PC-9 (cell line): Measurements from ENCODE around the gene SCN1B. TPM values are rescaled to one million over a fixed set of nuclear protein-coding genes. Genes with fewer than 3 reads are reported as not detected.

Source experiments
- BruUV-seq: library from RNA; stranded (reverse); fragments of 400-500 nt; replicated peaks from 2 replicates; lab custom pipeline; 2021; lab: Mats Ljungman, UMichigan
- CTCF ChIA-PET: fragments of 300-600 bp; sonication (Branson Sonifier 250); formaldehyde crosslinking; loops from one replicate; lab custom pipeline; 2022; ENCODE audit warnings: antibody characterized with exemption; lab: Charles Lee
- POLR2A ChIA-PET: fragments of 300-600 bp; sonication (Branson Sonifier 250); formaldehyde crosslinking; loops from one replicate; lab custom pipeline; 2022; ENCODE audit warnings: antibody characterized with exemption; ENCODE audit not compliant: unreplicated experiment; lab: Charles Lee
- DNase-seq, 2 experiments: peaks; one replicate each; pipeline versions ENCODE4 v3.0.0 to v3.0.0-alpha.2; 2015 to 2022; ENCODE audit warnings: mixed read lengths in 1 of 2
- H2AFZ ChIP-seq: fragments of 200-600 bp; sonication (generic); 2 replicates; pipeline ENCODE4 v1.8.1; 2017; ENCODE audit warnings: antibody characterized with exemption
- H3F3A ChIP-seq: fragments of 200-600 bp; sonication (generic); 2 replicates; pipeline ENCODE4 v1.8.1; 2017; ENCODE audit warnings: antibody characterized with exemption, mild to moderate bottlenecking, low read depth; ENCODE audit not compliant: insufficient read depth
- H3K27ac ChIP-seq: fragments of 200-600 bp; sonication (generic); 2 replicates; pipeline ENCODE4 v1.6.1; 2016; ENCODE audit warnings: mixed run types
- H3K27me3 ChIP-seq: fragments of 200-600 bp; sonication (generic); 2 replicates; pipeline ENCODE4 v1.6.1; 2016; ENCODE audit warnings: low read depth, mixed run types; ENCODE audit not compliant: insufficient read depth
- H3K36me3 ChIP-seq: fragments of 200-600 bp; sonication (generic); 2 replicates; pipeline ENCODE4 v1.6.1; 2016; ENCODE audit warnings: low read depth, mixed run types
- H3K4me1 ChIP-seq: fragments of 200-600 bp; sonication (generic); replicated peaks from 2 replicates; pipeline ENCODE4 v1.6.1; 2016; ENCODE audit warnings: mixed run types; ENCODE audit not compliant: insufficient read depth
- H3K4me2 ChIP-seq: fragments of 200-600 bp; sonication (generic); 2 replicates; pipeline ENCODE4 v1.6.1; 2017; ENCODE audit warnings: mixed run types
- H3K4me3 ChIP-seq: fragments of 200-600 bp; sonication (generic); 2 replicates; pipeline ENCODE4 v1.6.1; 2016; ENCODE audit warnings: mixed run types
- H3K79me2 ChIP-seq: fragments of 200-600 bp; sonication (generic); 2 replicates; pipeline ENCODE4 v1.6.1; 2017; ENCODE audit warnings: low read depth, mixed run types
- H3K9me2 ChIP-seq: fragments of 200-600 bp; sonication (generic); 2 replicates; pipeline ENCODE4 v1.8.1; 2017; ENCODE audit warnings: mild to moderate bottlenecking; ENCODE audit not compliant: insufficient read depth
- H3K9me3 ChIP-seq: fragments of 200-600 bp; sonication (generic); 2 replicates; pipeline ENCODE4 v1.8.1; 2016; ENCODE audit warnings: low read depth; ENCODE audit not compliant: insufficient read depth
- H4K20me1 ChIP-seq: fragments of 200-600 bp; sonication (generic); 2 replicates; pipeline ENCODE4 v1.8.1; 2017; ENCODE audit not compliant: insufficient read depth
- EZH2 ChIP-seq: fragments of 200-600 bp; sonication (generic); IDR thresholded peaks from 2 replicates; pipeline ENCODE4 v1.8.0; 2017; ENCODE audit warnings: antibody characterized with exemption, low read depth
- intact Hi-C: fragments of 100-400 bp; cut with micrococcal nuclease; formaldehyde crosslinking; loops from one replicate; pipeline ENCODE4 v1.10.0; 2022; ENCODE audit not compliant: unreplicated experiment
- total RNA-seq: library from RNA; stranded (reverse); gene quantifications from 2 replicates; pipeline ENCODE4 v1.2.3, GENCODE V29; 2021
- TF ChIP-seq, protein P1 (sequence below): fragments of 200-600 bp; sonication (generic); conservative IDR thresholded peaks from 2 replicates; pipeline ENCODE4 v1.6.1; 2017; ENCODE audit warnings: mixed run types, antibody characterized with exemption, mild to moderate bottlenecking, moderate library complexity

SCN1B gene
- total RNA-seq, 1 experiment from 2014 or later, result 2.4 TPM

DNA sequence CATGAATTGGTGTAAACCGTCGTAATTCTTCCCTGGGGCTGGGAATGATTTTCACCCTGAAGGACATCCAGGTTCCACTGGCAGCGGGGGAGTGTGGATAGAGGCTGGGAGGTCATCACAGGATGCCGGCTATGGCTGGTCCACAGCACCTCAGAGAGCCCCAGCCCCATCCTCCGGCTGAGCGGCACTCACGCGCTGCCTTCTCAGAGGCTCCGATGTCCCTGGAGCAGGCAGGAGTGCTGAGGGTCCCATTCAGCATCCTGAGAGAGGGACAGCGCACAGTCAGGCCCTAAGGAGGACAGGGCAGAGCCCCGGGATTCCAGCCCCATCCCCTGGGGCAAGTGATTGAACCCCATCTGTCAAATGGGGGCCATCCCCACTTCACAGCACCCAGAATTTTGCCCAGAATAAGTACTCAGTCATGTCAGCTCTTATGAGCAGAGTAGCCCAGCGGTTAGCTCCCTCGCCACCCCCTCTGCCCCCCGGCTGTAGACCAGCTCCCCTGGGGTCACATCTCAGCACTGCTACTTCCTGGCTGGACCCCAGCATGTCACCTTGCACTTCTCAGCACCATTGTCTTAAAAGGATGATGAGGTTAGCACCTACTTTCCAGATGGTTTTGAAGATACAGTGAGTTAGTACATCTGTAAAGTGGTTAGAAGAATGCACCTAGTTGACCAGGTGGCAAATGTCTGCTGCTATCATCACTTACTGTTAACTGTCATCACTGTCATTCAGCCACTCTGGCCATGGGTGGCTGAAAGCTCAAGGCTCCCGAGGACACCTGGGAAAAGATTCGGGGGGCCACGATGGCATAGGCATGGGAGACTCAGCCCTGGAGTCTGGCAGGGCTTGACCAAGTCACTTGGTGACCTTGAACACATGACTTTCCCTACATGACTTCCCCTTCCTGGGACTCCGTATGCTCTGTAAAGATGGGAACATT, 18.3 kb upstream of the SCN1B start:
- intact Hi-C loops, result no loop called here
- H4K20me1 ChIP-seq, result no peaks in the 10 kb centered on the region
- DNase-seq, result no peak
- no peak overlapping the region for H2AFZ ChIP-seq
- POLR2A ChIA-PET, result no interaction called here
- no peak for TF ChIP-seq EZH2
- TF ChIP-seq, protein P1, sequence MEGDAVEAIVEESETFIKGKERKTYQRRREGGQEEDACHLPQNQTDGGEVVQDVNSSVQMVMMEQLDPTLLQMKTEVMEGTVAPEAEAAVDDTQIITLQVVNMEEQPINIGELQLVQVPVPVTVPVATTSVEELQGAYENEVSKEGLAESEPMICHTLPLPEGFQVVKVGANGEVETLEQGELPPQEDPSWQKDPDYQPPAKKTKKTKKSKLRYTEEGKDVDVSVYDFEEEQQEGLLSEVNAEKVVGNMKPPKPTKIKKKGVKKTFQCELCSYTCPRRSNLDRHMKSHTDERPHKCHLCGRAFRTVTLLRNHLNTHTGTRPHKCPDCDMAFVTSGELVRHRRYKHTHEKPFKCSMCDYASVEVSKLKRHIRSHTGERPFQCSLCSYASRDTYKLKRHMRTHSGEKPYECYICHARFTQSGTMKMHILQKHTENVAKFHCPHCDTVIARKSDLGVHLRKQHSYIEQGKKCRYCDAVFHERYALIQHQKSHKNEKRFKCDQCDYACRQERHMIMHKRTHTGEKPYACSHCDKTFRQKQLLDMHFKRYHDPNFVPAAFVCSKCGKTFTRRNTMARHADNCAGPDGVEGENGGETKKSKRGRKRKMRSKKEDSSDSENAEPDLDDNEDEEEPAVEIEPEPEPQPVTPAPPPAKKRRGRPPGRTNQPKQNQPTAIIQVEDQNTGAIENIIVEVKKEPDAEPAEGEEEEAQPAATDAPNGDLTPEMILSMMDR, result no peak
- peaks cover 8% of the 10 kb centered on the region for H3K4me1 ChIP-seq
- H3F3A ChIP-seq, result peaks cover 17% of the 10 kb centered on the region; the same call in 1 of the 2 replicates
- no peaks in the 10 kb centered on the region for H3K27me3 ChIP-seq
- H3K4me2 ChIP-seq, result no peak overlapping the region
- CTCF ChIA-PET, result no interaction called here
- 0 out of 2 replicates have a peak, but pooled peaks cover 6% of the 10 kb centered on the region for H3K79me2 ChIP-seq
- no peaks in the 10 kb centered on the region for H3K9me2 ChIP-seq
- no peak overlapping the region for H3K27ac ChIP-seq
- no peaks in the 10 kb centered on the region for H3K9me3 ChIP-seq
- BruUV-seq, result no TSS peak
- H3K4me3 ChIP-seq, result no peak overlapping the region
- no peaks in the 10 kb centered on the region; the same call in 1 of the 2 replicates for H3K36me3 ChIP-seq

DNA sequence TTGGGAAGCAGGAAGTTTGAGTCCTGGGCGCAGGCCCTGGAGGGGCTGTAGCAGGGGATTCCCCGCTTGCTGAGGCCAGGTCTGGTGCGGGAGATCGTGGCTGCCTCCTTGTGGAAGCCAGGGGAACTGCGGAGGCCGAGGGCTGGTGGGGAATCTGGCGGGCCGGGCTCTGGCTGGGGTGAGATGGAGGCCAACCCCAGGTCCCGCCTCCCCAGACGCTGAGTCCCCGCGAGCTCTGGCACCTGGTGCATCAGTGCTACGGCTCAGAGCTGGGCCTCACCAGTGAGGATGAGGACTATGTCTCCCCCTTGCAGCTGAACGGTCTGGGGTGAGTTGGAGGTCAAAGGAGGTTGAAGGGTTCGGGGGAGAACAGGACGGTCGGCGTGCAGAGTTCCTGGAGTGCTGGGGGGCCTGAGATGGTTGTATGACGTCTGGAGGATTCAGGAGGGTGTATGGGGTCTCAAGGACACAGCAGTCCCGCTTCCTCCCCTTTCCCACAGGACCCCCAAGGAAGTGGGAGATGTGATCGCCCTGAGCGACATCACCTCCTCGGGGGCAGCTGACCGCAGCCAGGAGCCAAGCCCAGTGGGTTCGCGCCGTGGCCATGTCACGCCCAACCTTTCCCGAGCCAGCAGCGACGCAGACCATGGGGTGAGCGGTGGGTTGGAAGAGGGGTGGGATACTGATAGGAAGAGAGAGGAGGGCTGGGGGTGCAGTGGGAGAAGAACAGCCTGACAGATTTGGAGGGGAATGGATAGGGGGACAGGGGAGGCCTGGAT, 17.0 kb upstream of the SCN1B start:
- H3K27me3 ChIP-seq, result no peaks in the 10 kb centered on the region
- no peak overlapping the region for H3K27ac ChIP-seq
- no peak overlapping the region for H3K4me2 ChIP-seq
- no peak overlapping the region for H3K4me3 ChIP-seq
- H4K20me1 ChIP-seq, result no peaks in the 10 kb centered on the region
- ChIA-PET CTCF (interaction anchor here (0.6 kb wide), 1 partner anchor 10 kb away, joined by 5 read pairs; no protein-coding TSS in a partner anchor), POLR2A (no interaction called here)
- no peak for TF ChIP-seq EZH2
- TF ChIP-seq, protein P1, result peak; percentile 93
- intact Hi-C loops, result loop anchor here (1.0 kb wide), 1 partner anchor 40 kb away; no protein-coding TSS in a partner anchor
- no peak overlapping the region for H2AFZ ChIP-seq
- peaks cover 5% of the 10 kb centered on the region; the same call in 1 of the 2 replicates for H3F3A ChIP-seq
- H3K4me1 ChIP-seq, result no peaks in the 10 kb centered on the region
- 0 out of 2 replicates have a peak, but pooled peaks cover 1% of the 10 kb centered on the region for H3K79me2 ChIP-seq
- BruUV-seq, result no TSS peak
- no peaks in the 10 kb centered on the region for H3K9me2 ChIP-seq
- H3K36me3 ChIP-seq, result no peaks in the 10 kb centered on the region; the same call in 1 of the 2 replicates
- H3K9me3 ChIP-seq, result no peaks in the 10 kb centered on the region
- DNase-seq, result peak in 1 of 2 experiments; percentile 48
